ENCODE data around the gene ZNF592.

The ZNF592 gene

GRCh38 chr15:84818261-84819131 is 70.1 kb downstream of the ZNF592 start:
- POLR2A ChIA-PET, result interaction anchor here (0.6 kb wide), 1 partner anchor 11 kb away, joined by 4 read pairs; no protein-coding TSS in a partner anchor
- TF ChIP-seq CTBP1 (IDR thresholded peaks at IDR 0.05; ENCODE audit: borderline replicate concordance) (no peak), ZNF384 (IDR thresholded peaks at IDR 0.05) (no peak), SP1 (IDR thresholded peaks at IDR 0.05) (no peak), NFRKB (IDR thresholded peaks at IDR 0.05) (no peak), BHLHE40 (IDR thresholded peaks at IDR 0.05; ENCODE audit: borderline replicate concordance) (no peak), L3MBTL2 (conservative IDR thresholded peaks at IDR 0.05) (no peak), ARNT (IDR thresholded peaks at IDR 0.05) (no peak), SUZ12 (IDR thresholded peaks at IDR 0.05) (no peak), TARDBP (IDR thresholded peaks at IDR 0.05) (no peak), FOXM1 (IDR thresholded peaks at IDR 0.05; ENCODE audit: borderline replicate concordance) (no peak), FOXK2 (IDR thresholded peaks at IDR 0.05) (no peak), ELF4 (IDR thresholded peaks at IDR 0.05) (no peak), LEF1 (IDR thresholded peaks at IDR 0.05; ENCODE audit: borderline replicate concordance) (no peak), PKNOX1 (IDR thresholded peaks at IDR 0.05) (no peak), HDGF (IDR thresholded peaks at IDR 0.05; ENCODE audit: borderline replicate concordance) (no peak), FOXA1 (IDR thresholded peaks at IDR 0.05) (no peak)
- CTCF ChIA-PET, result interaction anchor here (1.1 kb wide), 1 partner anchor 9 kb away, joined by 3 read pairs; no protein-coding TSS in a partner anchor
- DNase-seq (ENCODE audit: extremely low spot score), result no peak

GRCh38 chr15:84819291-84819768 is 70.9 kb downstream of the ZNF592 start:
- TF ChIP-seq FOXM1 (IDR thresholded peaks at IDR 0.05; ENCODE audit: borderline replicate concordance) (no peak), TARDBP (IDR thresholded peaks at IDR 0.05) (no peak), ZNF384 (IDR thresholded peaks at IDR 0.05) (no peak), ELF4 (IDR thresholded peaks at IDR 0.05) (no peak), BHLHE40 (IDR thresholded peaks at IDR 0.05; ENCODE audit: borderline replicate concordance) (no peak), FOXA1 (IDR thresholded peaks at IDR 0.05) (no peak), SUZ12 (IDR thresholded peaks at IDR 0.05) (no peak), FOXK2 (IDR thresholded peaks at IDR 0.05) (no peak), NFRKB (IDR thresholded peaks at IDR 0.05) (no peak), PKNOX1 (IDR thresholded peaks at IDR 0.05) (no peak), ARNT (IDR thresholded peaks at IDR 0.05) (no peak), LEF1 (IDR thresholded peaks at IDR 0.05; ENCODE audit: borderline replicate concordance) (no peak), L3MBTL2 (conservative IDR thresholded peaks at IDR 0.05) (no peak), SP1 (IDR thresholded peaks at IDR 0.05) (no peak), HDGF (IDR thresholded peaks at IDR 0.05; ENCODE audit: borderline replicate concordance) (no peak), CTBP1 (IDR thresholded peaks at IDR 0.05; ENCODE audit: borderline replicate concordance) (no peak)
- CTCF ChIA-PET, result interaction anchor here (0.5 to 1.3 kb wide), 3 partner anchors 9 to 17 kb away, joined by 3 read pairs; no protein-coding TSS in a partner anchor
- DNase-seq (ENCODE audit: extremely low spot score), result no peak
- POLR2A ChIA-PET, result no interaction called here

GRCh38 chr15:84819791-84820190 is 71.4 kb downstream of the ZNF592 start:
- TF ChIP-seq ARNT (IDR thresholded peaks at IDR 0.05) (no peak), NFRKB (IDR thresholded peaks at IDR 0.05) (no peak), LEF1 (IDR thresholded peaks at IDR 0.05; ENCODE audit: borderline replicate concordance) (no peak), FOXA1 (IDR thresholded peaks at IDR 0.05) (no peak), SUZ12 (IDR thresholded peaks at IDR 0.05) (no peak), CTBP1 (IDR thresholded peaks at IDR 0.05; ENCODE audit: borderline replicate concordance) (no peak), ELF4 (IDR thresholded peaks at IDR 0.05) (no peak), HDGF (IDR thresholded peaks at IDR 0.05; ENCODE audit: borderline replicate concordance) (no peak), FOXK2 (IDR thresholded peaks at IDR 0.05) (no peak), PKNOX1 (IDR thresholded peaks at IDR 0.05) (no peak), BHLHE40 (IDR thresholded peaks at IDR 0.05; ENCODE audit: borderline replicate concordance) (no peak), ZNF384 (IDR thresholded peaks at IDR 0.05) (no peak), SP1 (IDR thresholded peaks at IDR 0.05) (no peak), FOXM1 (IDR thresholded peaks at IDR 0.05; ENCODE audit: borderline replicate concordance) (no peak), L3MBTL2 (conservative IDR thresholded peaks at IDR 0.05) (no peak), TARDBP (IDR thresholded peaks at IDR 0.05) (no peak)
- POLR2A ChIA-PET, result no interaction called here
- no peak for DNase-seq (ENCODE audit: extremely low spot score)
- CTCF ChIA-PET, result interaction anchor here (0.5 to 1.3 kb wide), 3 partner anchors 9 to 17 kb away, joined by 3 read pairs; no protein-coding TSS in a partner anchor

GRCh38 chr15:84821501-84822021 is 73.2 kb downstream of the ZNF592 start:
- ChIA-PET POLR2A (no interaction called here), CTCF (interaction anchor here (0.6 to 1.9 kb wide), 7 partner anchors 9 to 140 kb away, joined by 3 to 5 read pairs (median 3); no protein-coding TSS in a partner anchor)
- no peak for TF ChIP-seq SUZ12 (IDR thresholded peaks at IDR 0.05)
- TF ChIP-seq NFRKB (IDR thresholded peaks at IDR 0.05), result no peak
- TF ChIP-seq FOXA1 (IDR thresholded peaks at IDR 0.05), result no peak
- TF ChIP-seq TARDBP (IDR thresholded peaks at IDR 0.05), result no peak
- TF ChIP-seq BHLHE40 (IDR thresholded peaks at IDR 0.05; ENCODE audit: borderline replicate concordance), result no peak
- TF ChIP-seq FOXM1 (IDR thresholded peaks at IDR 0.05; ENCODE audit: borderline replicate concordance), result no peak
- TF ChIP-seq CTBP1 (IDR thresholded peaks at IDR 0.05; ENCODE audit: borderline replicate concordance), result no peak
- TF ChIP-seq FOXK2 (IDR thresholded peaks at IDR 0.05), result no peak
- no peak for TF ChIP-seq SP1 (IDR thresholded peaks at IDR 0.05)
- no peak for TF ChIP-seq ARNT (IDR thresholded peaks at IDR 0.05)
- TF ChIP-seq L3MBTL2 (conservative IDR thresholded peaks at IDR 0.05), result no peak
- no peak for TF ChIP-seq PKNOX1 (IDR thresholded peaks at IDR 0.05)
- TF ChIP-seq LEF1 (IDR thresholded peaks at IDR 0.05; ENCODE audit: borderline replicate concordance), result no peak
- TF ChIP-seq ELF4 (IDR thresholded peaks at IDR 0.05), result no peak
- no peak for TF ChIP-seq ZNF384 (IDR thresholded peaks at IDR 0.05)
- no peak for TF ChIP-seq HDGF (IDR thresholded peaks at IDR 0.05; ENCODE audit: borderline replicate concordance)
- DNase-seq (ENCODE audit: extremely low spot score), result no peak
